ENCODE data around the gene MACROD2.
A peak's percentile ranks its signal among the peaks of the same experiment; 100 is the strongest.

The MACROD2 gene

GRCh38 chr20:14778875-14779274 lies 783.6 kb downstream of the MACROD2 start:
- no peak for DNase-seq

GRCh38 chr20:14780508-14780907 lies 785.2 kb downstream of the MACROD2 start:
- no peak for DNase-seq

- no peak for DNase-seq
Observed at GRCh38 chr20:14782731-14783130, 787.4 kb downstream of the MACROD2 start.

- DNase-seq, result no peak
Observed at GRCh38 chr20:14783766-14784165, 788.5 kb downstream of the MACROD2 start.

- DNase-seq, result no peak
Observed at GRCh38 chr20:14785065-14785743, 789.9 kb downstream of the MACROD2 start.

- no peak for DNase-seq
Observed at GRCh38 chr20:14790190-14790589, 794.9 kb downstream of the MACROD2 start.

- DNase-seq, result no peak
Observed at GRCh38 chr20:14790771-14791620, 795.7 kb downstream of the MACROD2 start.

GRCh38 chr20:14792915-14793314 lies 797.6 kb downstream of the MACROD2 start:
- DNase-seq, result no peak

- no peak for DNase-seq
Observed at GRCh38 chr20:14799545-14800216, 804.4 kb downstream of the MACROD2 start.

GRCh38 chr20:14800707-14801425 lies 805.5 kb downstream of the MACROD2 start:
- DNase-seq, result no peak

GRCh38 chr20:14801591-14802325 lies 806.4 kb downstream of the MACROD2 start:
- DNase-seq, result no peak

- DNase-seq, result no peak
Observed at GRCh38 chr20:14807224-14807623, 811.9 kb downstream of the MACROD2 start.

GRCh38 chr20:14815340-14815739 lies 820.0 kb downstream of the MACROD2 start:
- DNase-seq, result no peak

GRCh38 chr20:14816471-14816870 lies 821.2 kb downstream of the MACROD2 start:
- no peak for DNase-seq

- peak in 1 of 2 experiments; percentile 32 for DNase-seq
Observed at GRCh38 chr20:14817101-14817500, 821.8 kb downstream of the MACROD2 start.

- peak; percentile 16 to 61 for DNase-seq
Observed at GRCh38 chr20:14820771-14821170, 825.5 kb downstream of the MACROD2 start.

- DNase-seq, result no peak
Observed at GRCh38 chr20:14821251-14821650, 825.9 kb downstream of the MACROD2 start.

- no peak for DNase-seq
Observed at GRCh38 chr20:14824996-14825395, 829.7 kb downstream of the MACROD2 start.

GRCh38 chr20:14826543-14827313 lies 831.4 kb downstream of the MACROD2 start:
- no peak for DNase-seq

GRCh38 chr20:14828459-14828858 lies 833.1 kb downstream of the MACROD2 start:
- no peak for DNase-seq

- DNase-seq, result peak; percentile 46 to 67
Observed at GRCh38 chr20:14829906-14830305, 834.6 kb downstream of the MACROD2 start.
